ENCODE results near the gene KCNQ1. TPM values are rescaled to one million over a fixed set of nuclear protein-coding genes. Genes with fewer than 3 reads are reported as not detected.

Gene KCNQ1
- total RNA-seq, 1 experiment from 2014 or later = 10.7 TPM

DNA sequence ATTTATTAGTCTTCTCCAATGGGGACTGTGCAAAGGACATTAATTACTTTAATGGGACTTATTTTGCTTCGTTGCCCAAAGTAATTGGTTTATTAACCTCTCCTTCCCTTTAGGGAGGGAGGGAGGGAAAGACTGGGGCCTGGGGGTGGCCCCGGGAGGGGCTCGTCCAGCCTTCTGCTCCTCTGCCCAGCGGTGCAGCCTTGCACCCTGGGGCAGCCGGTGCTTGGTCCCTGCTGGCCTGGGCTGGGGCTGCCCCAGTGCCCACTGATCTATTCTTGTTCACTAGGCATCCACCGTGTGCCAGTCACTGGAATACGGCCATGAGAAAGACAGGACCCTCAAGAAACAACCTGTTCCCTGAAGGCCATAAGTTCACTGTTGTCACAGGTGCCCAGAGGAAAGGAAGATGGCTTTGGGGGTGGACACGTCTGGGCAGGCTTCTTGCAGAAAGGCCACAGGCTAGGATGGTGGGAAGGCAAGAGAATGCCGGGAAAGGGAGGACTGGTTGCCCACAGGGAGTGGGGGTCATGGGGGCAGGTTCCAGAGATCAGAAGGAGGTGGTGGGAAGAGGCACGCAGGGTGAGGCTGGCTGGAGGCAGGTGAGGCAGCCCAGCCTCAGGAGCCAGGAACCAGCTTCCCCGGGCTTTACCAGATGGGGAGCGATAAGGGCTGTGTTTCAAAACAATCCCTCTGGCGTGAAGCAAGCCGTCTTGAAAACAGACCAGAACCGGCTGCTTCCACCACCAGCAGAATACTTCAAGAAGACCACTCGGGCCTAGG is 302.6 kb downstream of the KCNQ1 start:
- Histone ChIP-seq H3K27me3 (ENCODE audit: insufficient read depth, low read length) (no peaks in the 10 kb centered on the region), H3K27ac (ENCODE audit: low read depth, low read length) (no peak overlapping the region), H3K4me1 (ENCODE audit: control insufficient read depth in 1 of 2, insufficient read depth in 2 of 2, low read length in 2 of 2) (peaks cover 6 to 7% of the 10 kb centered on the region in 2 experiments), H3K4me3 (replicated peaks in 1 of 2; ENCODE audit: low read depth in 1 of 2, low read length in 2 of 2) (no peak overlapping the region), H3K9me2 (ENCODE audit: insufficient read depth) (no peaks in the 10 kb centered on the region), H3K36me3 (ENCODE audit: control insufficient read depth in 1 of 2, insufficient read depth in 2 of 2, low read length in 2 of 2) (no peaks in the 10 kb centered on the region), H3K79me2 (ENCODE audit: insufficient read depth, low read length) (no peaks in the 10 kb centered on the region), H4K20me1 (ENCODE audit: insufficient read depth) (no peaks in the 10 kb centered on the region), H2AFZ (ENCODE audit: low read depth, low read length, poor library complexity, severe bottlenecking) (no peak overlapping the region), H3K9me3 (ENCODE audit: control insufficient read depth in 1 of 2, insufficient read depth in 1 of 2, low read depth in 1 of 2, low read length in 2 of 2) (no peaks in the 10 kb centered on the region), H3K4me2 (ENCODE audit: low read length) (no peak overlapping the region), H3K9ac (ENCODE audit: low read length) (no peak overlapping the region)
- BruUV-seq (replicated peaks) = no TSS peak
- intact Hi-C loops (cut with micrococcal nuclease) = no loop called here
- no peak for DNase-seq (ENCODE audit: low read depth, low spot score)
- no peak for TF ChIP-seq POLR2AphosphoS5 (IDR thresholded peaks at IDR 0.05; ENCODE audit: low read depth, low read length)
- TF ChIP-seq ELF1 (IDR thresholded peaks at IDR 0.05; ENCODE audit: borderline replicate concordance, low read depth) = no peak
- TF ChIP-seq EZH2phosphoT487 (IDR thresholded peaks at IDR 0.05; ENCODE audit: borderline replicate concordance) = no peak
- no peak for TF ChIP-seq ZNF274 (IDR thresholded peaks at IDR 0.05; ENCODE audit: low read depth, low read length)
- no peak for TF ChIP-seq CEBPB (IDR thresholded peaks at IDR 0.05; ENCODE audit: low read depth)
- TF ChIP-seq SP1 (IDR thresholded peaks at IDR 0.05; ENCODE audit: low read depth) = no peak
- RAD21 ChIA-PET (ENCODE audit: low non-redundant PET in 1 of 2, low total read pairs in 2 of 2, uncharacterized antibody in 2 of 2, unreplicated experiment in 2 of 2) = no interaction called here
- no peak for ATAC-seq
- POLR2A ChIA-PET = no interaction called here
- CTCF ChIA-PET = no interaction called here

DNA sequence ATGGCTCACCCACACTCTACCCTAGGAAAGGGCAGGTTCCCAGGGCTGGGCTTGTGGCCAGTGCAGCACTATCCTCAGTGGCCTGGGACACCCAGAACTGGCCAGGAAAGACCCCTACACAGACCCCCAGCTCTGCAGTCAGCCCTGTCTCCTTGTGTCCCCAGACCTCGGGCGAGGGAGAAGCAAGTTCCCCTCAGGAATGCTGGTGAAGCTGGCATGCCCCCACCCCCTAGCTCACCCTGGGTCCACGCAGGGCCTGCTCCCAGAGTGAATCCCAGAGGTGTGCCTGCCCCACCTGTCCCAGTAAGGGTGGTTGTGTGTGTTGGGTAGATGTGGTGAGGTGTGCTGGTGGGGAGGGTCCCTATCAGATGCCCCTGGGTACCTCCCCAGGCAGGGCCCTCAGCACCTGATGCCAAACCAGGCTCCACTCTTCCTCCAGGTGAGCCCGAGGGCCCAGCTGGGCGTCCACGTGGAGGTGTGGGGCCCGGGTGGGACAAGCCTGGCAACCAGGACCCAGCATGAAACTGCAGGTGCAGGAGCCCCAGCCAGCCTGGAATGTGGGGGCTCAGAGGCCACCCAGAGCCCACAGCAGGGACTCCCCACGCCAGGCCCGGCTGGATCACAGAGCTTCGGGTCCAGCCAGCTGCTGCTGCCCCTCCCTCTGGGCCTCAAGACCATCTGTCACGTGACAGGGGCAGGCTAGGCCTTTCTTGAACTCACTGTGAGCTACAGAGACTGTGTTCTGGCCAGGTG is 303.4 kb downstream of the KCNQ1 start:
- no TSS peak for BruUV-seq (replicated peaks)
- ChIA-PET CTCF (no interaction called here), POLR2A (no interaction called here), RAD21 (ENCODE audit: low non-redundant PET in 1 of 2, low total read pairs in 2 of 2, uncharacterized antibody in 2 of 2, unreplicated experiment in 2 of 2) (no interaction called here)
- DNase-seq (ENCODE audit: low read depth, low spot score) (no peak), ATAC-seq (no peak)
- Histone ChIP-seq H4K20me1 (ENCODE audit: insufficient read depth) (no peaks in the 10 kb centered on the region), H3K36me3 (ENCODE audit: control insufficient read depth in 1 of 2, insufficient read depth in 2 of 2, low read length in 2 of 2) (no peaks in the 10 kb centered on the region), H3K27ac (ENCODE audit: low read depth, low read length) (no peak overlapping the region), H3K4me3 (replicated peaks in 1 of 2; ENCODE audit: low read depth in 1 of 2, low read length in 2 of 2) (no peak overlapping the region), H3K4me2 (ENCODE audit: low read length) (no peak overlapping the region), H3K4me1 (ENCODE audit: control insufficient read depth in 1 of 2, insufficient read depth in 2 of 2, low read length in 2 of 2) (peaks cover 9 to 14% of the 10 kb centered on the region in 2 experiments), H3K9me3 (ENCODE audit: control insufficient read depth in 1 of 2, insufficient read depth in 1 of 2, low read depth in 1 of 2, low read length in 2 of 2) (no peaks in the 10 kb centered on the region), H3K27me3 (ENCODE audit: insufficient read depth, low read length) (no peaks in the 10 kb centered on the region), H3K79me2 (ENCODE audit: insufficient read depth, low read length) (no peaks in the 10 kb centered on the region), H2AFZ (ENCODE audit: low read depth, low read length, poor library complexity, severe bottlenecking) (no peak overlapping the region), H3K9me2 (ENCODE audit: insufficient read depth) (no peaks in the 10 kb centered on the region), H3K9ac (ENCODE audit: low read length) (no peak overlapping the region)
- TF ChIP-seq FOSL1 (IDR thresholded peaks at IDR 0.05; ENCODE audit: low read depth) (no peak), EGR1 (IDR thresholded peaks at IDR 0.05; ENCODE audit: low read depth) (no peak), JUND (IDR thresholded peaks at IDR 0.05) (no peak), SP1 (IDR thresholded peaks at IDR 0.05; ENCODE audit: low read depth) (no peak), RAD21 (IDR thresholded peaks at IDR 0.05; ENCODE audit: low read depth) (no peak)
- TF ChIP-seq, protein P1, sequence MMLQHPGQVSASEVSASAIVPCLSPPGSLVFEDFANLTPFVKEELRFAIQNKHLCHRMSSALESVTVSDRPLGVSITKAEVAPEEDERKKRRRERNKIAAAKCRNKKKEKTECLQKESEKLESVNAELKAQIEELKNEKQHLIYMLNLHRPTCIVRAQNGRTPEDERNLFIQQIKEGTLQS (IDR thresholded peaks at IDR 0.05) = no peak
- TF ChIP-seq, protein P2, sequence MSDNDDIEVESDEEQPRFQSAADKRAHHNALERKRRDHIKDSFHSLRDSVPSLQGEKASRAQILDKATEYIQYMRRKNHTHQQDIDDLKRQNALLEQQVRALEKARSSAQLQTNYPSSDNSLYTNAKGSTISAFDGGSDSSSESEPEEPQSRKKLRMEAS (IDR thresholded peaks at IDR 0.05) = no peak
- intact Hi-C loops (cut with micrococcal nuclease) = no loop called here
